DMS79 treated with DMSO at 0.1 percent for 48 hours (cell line): ENCODE measurements around the gene LHFPL4.

ENCODE experiments used
- DNase-seq: peaks from one replicate; lab custom pipeline; 2025; lab: John Stamatoyannopoulos, UW

Gene LHFPL4

DNA sequence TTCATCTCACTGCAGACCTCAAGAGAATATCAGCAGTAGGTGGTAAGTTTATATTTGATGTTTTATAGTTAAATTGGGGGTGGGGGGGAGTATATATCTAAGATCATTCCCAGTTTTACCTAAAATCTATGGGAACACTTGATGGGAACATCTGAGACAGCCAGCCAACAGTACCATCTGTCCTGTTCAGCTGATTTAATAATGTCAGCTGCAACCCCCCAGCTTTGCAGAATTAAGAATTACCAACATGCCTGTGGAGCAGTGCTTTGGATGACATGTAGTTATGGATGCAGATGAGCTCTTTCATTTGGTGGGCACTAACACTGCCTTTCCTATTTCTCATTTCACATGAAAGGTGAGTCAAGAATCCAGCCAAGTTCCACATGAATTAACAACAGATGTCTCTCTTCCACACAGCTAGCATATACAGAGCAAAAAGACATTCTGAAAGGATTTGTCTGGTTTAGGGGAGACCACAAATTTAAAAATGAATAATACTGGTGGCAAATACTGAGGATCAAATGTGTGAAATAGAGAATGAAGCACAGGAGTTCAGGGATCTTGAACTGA lies 80.0 kb downstream of the LHFPL4 start:
- DNase-seq: no peak

DNA sequence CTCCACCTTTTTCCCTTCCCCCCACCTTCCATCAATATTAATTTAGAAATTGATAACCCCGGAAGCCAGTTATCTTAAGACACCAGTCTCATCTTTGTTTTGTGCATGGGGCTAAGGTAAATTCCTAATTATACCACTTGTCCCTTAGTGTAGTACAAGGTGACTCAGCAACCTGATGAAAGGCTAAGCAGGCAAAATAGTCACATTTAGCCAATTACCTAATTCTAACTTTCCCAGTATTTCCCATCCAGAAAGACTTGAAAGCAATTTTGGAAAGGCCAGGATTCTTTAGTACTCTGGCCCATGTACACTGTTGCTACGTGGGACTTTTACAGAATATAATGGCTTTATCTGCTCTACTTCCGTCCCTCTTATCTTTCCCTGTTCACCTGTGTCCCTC lies 83.6 kb downstream of the LHFPL4 start:
- DNase-seq: no peak

- DNase-seq: no peak
Measured at GRCh38 chr3:9468460-9468859, 85.2 kb downstream of the LHFPL4 start.

- DNase-seq: no peak
Measured at GRCh38 chr3:9467451-9467850, 86.2 kb downstream of the LHFPL4 start.

DNA sequence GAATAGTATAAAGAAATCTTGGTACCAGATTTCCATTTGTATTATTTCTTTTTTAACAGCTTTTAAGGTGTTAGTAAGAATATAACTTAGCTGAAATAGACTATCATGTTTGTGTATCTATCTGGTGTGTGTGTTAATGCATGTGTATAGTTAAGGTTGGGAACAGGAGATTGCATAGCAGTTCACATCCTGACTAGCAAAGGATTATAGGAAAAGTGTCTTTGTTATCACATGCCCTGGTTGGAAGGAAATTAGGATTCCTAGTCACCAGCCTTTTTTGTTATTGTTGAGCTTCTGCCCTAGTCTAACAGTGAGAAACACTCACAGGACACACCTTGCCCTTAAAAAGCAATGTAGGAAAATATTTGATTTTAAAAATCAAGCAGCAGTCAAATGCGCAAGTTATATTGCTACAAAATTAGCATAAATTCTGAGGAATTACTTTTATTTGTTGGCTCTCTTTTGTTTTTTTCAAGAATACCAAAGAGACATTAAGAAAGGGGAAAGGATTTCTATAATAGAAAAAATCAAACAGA lies 98.0 kb downstream of the LHFPL4 start:
- no peak for DNase-seq

- no peak for DNase-seq
Measured at GRCh38 chr3:9452417-9452816, 101.2 kb downstream of the LHFPL4 start.

DNA sequence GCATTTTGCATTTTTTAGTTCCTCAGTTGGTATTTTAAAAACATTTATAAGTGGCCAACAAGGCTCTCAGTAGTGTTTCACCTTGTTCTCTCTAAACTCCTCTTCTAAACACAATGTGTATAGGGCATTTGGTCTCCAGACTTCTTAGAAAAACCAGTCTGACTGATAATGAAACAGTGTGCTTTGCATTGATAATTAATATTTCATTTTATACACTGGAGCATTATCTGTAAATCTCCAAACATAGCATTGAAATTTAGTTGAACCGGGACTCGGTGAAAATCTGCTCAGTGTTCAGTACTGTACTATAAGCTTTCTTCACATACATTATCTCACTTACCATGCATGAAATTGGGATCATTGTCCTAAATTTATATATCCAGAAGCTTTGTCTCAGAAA lies 102.6 kb downstream of the LHFPL4 start:
- DNase-seq: no peak

- DNase-seq: no peak
Measured at GRCh38 chr3:9450126-9450525, 103.5 kb downstream of the LHFPL4 start.

DNA sequence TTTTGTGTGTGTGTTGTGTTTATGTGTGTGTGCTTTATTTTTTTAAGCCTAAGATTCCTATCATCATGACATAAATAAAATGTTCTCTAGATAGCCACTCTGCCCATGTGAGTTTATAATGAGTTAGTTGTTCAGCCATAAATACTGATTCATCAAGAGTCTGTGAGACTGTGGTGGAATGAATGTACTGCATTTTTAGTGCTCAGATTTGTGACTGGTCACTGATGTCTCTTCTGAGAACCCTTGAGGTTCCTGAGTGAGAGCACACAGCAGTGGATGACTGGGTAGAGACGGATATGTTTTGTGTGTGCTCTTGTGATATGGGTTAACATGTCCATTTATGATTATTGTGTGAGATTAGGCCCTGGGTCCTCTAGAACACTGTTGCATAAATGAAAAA lies 105.0 kb downstream of the LHFPL4 start:
- no peak for DNase-seq
